ENCODE data around the gene RPTOR.

The RPTOR gene

DNA sequence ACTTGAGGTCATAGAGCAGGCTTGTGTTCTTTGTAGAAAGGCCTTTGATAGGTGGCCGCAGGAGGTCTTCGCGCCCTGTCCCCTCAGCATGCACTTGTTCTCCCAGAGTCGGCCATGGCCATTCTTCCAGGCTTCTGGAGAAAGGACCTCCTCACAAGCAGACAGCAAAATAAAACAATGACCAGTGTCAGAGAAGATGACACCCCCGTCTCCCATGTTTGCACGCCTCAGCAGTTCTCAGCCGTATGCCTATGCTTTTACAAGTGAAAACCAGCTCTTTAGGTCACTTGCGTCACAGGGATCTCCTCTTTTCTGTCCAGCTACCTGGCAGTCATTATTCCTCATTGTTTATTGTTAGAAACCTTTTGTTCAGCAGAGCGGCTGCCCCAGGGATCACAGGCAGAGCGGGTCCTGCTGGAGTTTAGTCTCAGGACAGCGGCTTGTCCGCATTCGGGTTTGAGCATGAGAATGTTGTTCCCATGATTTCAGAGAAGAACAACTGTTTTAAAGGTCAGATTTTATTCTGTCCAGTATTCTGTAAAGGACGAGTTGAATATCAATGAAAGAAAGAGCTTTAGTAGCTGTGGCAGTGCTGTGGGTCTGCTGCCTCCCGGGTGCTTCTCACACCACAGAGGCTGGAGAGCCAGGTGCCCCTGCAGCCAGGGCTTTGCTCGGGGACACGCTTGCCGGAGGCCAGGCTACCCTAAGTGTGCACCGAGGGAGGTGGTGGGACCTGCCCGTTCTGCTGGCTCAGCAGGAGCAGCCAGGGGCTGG lies 123.9 kb downstream of the RPTOR start:
- no peak for DNase-seq

DNA sequence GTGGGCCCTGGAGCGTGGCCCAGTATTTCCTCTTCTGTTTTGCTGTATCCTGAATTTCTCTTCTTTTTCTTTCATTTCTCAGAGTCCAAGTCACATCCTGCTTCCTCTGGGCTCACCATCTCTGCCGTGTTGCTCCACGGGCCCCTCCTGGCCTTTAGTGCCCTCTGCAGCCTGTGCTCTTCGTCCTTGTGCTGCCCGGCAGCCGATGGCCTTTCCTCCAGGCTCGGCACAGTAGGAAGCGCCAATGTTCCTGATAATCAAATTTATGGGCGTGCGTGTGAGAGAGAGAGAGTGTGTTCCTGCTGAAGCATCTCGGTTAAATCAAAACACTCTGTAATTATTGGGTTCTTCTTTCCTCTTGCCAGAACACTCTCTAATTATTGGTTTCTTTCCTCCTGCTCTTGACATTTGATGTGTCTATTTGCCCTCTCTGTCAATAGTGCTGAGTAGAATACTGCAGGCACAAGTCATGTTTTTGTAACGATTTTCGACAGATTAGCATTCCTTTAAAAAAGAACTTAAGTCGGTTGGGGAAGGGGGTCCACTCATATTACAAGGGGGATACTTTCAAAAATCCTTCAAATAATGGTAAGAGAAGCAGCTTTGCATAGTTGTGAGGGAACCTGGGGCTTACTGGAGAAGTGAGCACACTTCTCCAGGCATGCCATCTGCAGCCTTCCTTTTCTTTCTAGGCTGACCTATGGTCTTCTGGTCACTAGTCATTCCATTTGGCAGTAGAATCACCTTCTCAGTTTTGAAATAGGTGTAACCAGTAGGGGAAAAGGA lies 126.6 kb downstream of the RPTOR start:
- no peak for DNase-seq

DNA sequence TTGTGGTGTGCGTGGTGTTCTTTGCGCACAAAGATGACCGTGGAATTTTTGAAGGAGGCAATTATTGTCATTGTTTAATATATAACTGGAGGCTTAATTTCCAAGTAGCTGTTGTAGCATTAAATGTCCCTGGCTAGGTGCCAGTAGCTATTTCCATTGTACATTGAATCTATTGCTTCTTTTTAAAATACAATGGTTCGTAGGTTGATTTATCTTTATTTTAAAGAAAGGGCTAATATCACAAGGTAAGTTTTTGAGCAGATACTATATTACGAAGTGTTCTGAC lies 127.1 kb downstream of the RPTOR start:
- DNase-seq, result no peak

- no peak for DNase-seq
Measured at GRCh38 chr17:80673152-80673920, 128.7 kb downstream of the RPTOR start.

GRCh38 chr17:80675438-80676095 lies 130.9 kb downstream of the RPTOR start:
- no peak for DNase-seq

DNA sequence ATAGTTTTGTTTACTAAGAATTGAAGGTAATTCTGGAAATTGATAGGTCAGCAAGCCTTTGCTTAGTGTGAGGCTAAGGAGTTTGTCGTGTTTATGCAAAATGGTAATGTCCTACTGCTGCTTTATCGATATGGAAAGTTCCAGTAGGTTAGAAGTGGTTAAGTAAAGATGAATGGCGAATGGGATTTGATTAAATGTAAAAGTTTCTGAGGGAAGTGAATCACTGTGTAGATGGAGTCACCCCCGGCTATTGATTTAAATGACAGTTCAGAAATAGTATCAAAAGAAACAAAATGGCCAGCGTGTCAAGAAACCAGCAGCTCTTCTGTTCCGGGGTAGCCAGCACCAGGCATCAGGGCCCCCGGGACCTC lies 131.4 kb downstream of the RPTOR start:
- DNase-seq, result no peak

GRCh38 chr17:80676564-80676963 lies 131.9 kb downstream of the RPTOR start:
- DNase-seq, result no peak

- DNase-seq, result no peak
Measured at GRCh38 chr17:80677214-80677756, 132.6 kb downstream of the RPTOR start.

GRCh38 chr17:80679816-80680215 lies 135.2 kb downstream of the RPTOR start:
- no peak for DNase-seq

GRCh38 chr17:80681215-80681614 lies 136.6 kb downstream of the RPTOR start:
- no peak for DNase-seq

DNA sequence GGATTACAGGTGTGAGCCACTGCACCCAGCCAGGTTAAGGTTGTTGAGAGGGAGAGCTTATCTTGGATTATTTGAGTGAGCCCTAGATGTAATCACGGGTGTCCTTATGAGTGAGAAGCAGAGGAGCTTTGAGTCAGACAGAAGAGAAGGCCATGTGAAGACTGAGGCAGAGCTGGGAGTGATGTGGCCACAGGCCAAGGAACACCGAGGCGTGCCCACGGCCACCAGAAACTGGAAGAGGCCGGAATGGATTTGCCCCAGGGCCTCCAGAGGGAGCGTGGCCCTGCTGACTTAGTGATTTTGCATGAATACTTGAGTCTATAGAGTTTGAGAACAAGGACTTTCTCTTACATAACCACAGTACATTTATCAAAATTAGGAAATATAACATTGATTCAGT lies 137.7 kb downstream of the RPTOR start:
- DNase-seq, result no peak

- DNase-seq, result no peak
Measured at GRCh38 chr17:80683625-80684104, 139.0 kb downstream of the RPTOR start.

GRCh38 chr17:80687839-80688238 lies 143.2 kb downstream of the RPTOR start:
- no peak for DNase-seq

DNA sequence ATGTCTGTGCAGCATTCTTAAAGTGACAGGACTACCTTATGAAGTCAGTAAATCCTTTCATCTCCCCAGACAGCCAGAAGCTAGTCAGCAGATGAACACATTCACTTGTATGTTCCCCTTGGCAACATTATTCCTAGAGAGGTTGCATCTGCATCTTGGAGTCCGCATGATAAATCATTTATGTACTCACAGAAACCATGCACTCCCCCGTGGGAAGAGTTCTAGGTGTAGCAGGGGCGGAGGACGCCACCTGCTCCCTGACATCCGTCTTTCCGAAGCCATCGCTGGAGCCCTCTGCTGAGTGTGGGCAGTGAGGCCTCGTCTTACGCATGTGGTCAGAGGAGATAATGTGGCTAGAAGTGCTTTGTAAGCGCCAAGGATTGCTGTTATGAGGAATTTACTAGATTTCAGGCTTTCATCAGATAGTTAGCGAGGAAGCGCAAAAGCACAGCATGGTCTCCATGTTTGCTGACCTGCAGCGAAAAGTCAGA lies 144.5 kb downstream of the RPTOR start:
- DNase-seq, result no peak

GRCh38 chr17:80691784-80692183 lies 147.1 kb downstream of the RPTOR start:
- DNase-seq, result no peak

DNA sequence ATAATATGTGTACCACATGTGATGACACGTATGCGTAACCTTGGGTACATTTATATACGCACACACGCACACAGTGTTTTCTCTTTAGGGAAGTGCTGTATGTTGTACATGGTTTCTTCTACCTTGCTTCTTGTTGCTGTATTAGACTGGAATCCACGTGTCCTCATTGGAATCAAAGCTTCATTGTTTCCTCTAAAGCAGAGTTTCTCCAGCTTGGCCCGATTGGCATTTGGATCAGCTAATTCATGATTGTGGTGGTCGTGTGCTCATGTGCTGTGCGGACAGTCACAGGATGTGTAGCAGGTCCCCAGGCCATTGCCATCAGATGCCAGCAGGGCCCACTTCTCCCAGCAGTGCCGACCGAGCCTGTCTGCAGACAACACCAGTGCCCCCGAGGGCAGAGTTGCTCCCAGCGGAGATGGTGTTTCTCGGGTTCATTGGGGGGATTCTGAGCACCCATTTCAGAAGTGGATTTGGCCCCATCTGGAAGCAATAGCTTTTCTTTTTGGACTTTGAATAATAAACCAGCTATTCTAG lies 148.4 kb downstream of the RPTOR start:
- no peak for DNase-seq

DNA sequence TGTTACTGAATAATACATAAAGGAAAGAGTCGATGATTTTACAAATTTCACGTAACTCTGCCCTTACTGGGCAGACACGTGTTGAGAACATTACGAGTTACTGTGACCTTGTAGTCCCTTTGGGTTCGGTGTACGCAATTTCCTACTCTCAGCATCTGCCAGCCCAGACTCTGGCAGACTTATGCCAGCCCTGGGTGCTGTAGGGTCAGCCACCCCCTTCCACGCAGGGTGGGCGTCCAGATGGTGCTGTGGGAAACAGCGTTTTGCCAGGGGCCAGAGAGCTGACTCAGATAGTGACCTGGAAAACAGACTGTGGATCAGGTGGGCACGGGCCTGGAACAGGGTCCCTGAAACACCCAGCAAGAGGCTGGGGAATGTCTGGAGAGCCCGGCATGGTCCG lies 148.9 kb downstream of the RPTOR start:
- no peak for DNase-seq

DNA sequence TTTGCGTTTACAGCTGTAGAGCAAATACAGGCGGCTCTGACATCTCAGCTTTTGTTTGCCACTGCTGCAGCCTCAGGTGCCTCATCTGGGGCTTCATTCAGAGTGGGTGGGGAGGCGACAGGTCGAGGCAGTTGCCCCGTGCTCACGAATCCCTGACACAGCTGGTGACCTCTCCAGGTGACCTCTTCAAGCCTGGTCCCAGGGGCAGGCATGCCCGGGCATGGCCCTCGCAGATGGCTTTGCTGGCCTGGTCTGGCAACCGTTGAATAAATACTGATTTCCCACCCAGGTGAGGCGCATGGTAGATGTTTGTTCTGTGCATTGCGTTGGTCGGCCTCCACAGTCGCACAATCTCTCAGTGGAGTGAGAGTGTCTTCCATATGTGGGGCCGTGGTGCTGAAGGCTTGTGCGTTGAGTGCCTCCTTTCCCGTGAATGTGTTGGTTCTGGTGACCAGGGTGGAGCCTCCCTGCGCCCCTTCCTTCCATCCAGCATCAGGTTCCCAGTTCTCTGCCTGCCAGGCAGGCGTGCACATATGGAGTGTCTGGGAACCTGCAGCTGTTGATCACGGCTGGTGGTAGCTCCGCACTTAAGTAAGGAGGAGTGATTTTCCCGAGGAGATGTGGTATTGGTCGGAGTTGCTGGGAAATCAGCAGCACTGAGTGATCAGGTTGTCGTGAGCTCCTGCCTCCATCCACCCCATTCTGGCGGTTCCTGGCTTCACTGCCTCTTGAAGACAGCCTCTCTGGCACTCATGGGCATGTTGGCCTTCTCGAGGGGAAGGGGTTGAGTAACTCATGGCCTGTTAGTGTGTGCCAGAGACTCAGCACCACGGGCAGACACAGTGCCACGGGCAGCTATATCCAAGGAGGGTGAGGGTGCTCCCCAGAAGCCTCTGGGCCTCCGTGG lies 149.7 kb downstream of the RPTOR start:
- no peak for DNase-seq

DNA sequence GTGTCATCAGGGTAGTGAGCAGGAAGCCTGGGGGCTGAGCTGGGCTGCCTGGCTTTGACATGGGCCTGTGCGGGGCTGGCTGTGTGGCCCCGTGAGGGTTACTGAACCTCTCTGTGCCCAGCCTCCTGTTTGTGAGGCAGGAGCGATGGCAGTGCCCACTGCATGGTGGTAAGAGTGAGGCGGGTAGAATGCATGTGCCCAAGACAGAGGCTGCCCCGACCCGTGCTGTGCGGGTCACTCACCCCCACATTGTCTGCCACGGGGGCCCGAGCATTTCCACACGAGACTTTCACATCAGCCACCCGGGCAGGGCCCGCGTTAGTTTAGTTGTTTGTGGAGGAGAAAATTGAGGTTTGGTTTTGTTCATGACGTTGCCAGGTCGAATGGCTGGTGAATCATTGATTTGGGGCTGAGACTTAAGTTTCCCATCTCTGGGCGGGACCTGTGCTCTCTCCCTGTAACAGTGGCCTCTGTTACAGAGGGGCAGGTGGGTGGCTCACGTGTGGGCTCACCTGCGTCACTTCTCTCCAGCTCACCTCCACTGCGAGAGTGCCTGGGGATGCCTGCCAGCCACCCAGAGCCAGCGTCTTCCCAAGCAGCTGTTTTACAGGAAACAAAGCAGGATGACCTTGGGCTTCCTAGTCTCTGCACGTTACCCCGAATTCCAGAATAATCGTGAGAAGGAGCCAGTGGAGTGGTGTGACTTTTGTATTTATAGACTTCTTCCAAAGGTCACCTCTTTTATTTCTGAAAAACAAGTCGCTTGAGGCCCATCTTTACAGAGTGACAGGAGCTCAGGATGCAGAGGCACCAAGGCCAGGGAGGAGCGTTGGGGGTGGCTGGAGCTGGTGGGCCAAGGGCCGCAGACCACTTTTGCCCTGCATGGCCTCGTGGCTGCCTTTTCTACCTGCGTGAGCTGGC lies 150.6 kb downstream of the RPTOR start:
- no peak for DNase-seq

- DNase-seq, result no peak
Measured at GRCh38 chr17:80695979-80696378, 151.3 kb downstream of the RPTOR start.
